ENCODE data around the gene TNF. TPM values are rescaled to one million over a fixed set of nuclear protein-coding genes. Genes with fewer than 3 reads are reported as not detected.

Gene TNF
- polyA plus RNA-seq, 3 donors, result 0.16 to 0.31 (median 0.19) TPM

GRCh38 chr6:31572041-31572911, 3.1 kb upstream of the TNF start, which contains the start of gene LTA:
Gene LTA (plus strand): TSS chr6:31572289. CDS start chr6:31572743, 454 bp downstream.
- no peak for DNase-seq (ENCODE audit: low read depth in 3 of 3, low spot score in 2 of 3)

- DNase-seq (ENCODE audit: low read depth in 3 of 3, low spot score in 2 of 3), result no peak
Observed at GRCh38 chr6:31573239-31574105, 1.9 kb upstream of the TNF start.

- DNase-seq (ENCODE audit: low read depth in 3 of 3, low spot score in 2 of 3), result no peak
Observed at GRCh38 chr6:31574106-31575061, 981 bp upstream of the TNF start.

- no peak for DNase-seq (ENCODE audit: low read depth in 3 of 3, low spot score in 2 of 3)
Observed at GRCh38 chr6:31575952-31576685, 754 bp downstream of the TNF start.

GRCh38 chr6:31576897-31577578, 1.7 kb downstream of the TNF start:
- no peak for DNase-seq (ENCODE audit: low read depth in 3 of 3, low spot score in 2 of 3)

GRCh38 chr6:31577579-31577966, 2.2 kb downstream of the TNF start:
- DNase-seq (ENCODE audit: low read depth in 3 of 3, low spot score in 2 of 3), result no peak

- no peak for DNase-seq (ENCODE audit: low read depth in 3 of 3, low spot score in 2 of 3)
Observed at GRCh38 chr6:31578184-31579118, 3.1 kb downstream of the TNF start.

- DNase-seq (ENCODE audit: low read depth in 3 of 3, low spot score in 2 of 3), result no peak
Observed at GRCh38 chr6:31579119-31579505, 3.7 kb downstream of the TNF start.

GRCh38 chr6:31579546-31580437, 4.4 kb downstream of the TNF start:
- no peak for DNase-seq (ENCODE audit: low read depth in 3 of 3, low spot score in 2 of 3)

GRCh38 chr6:31580438-31580740, 5.0 kb downstream of the TNF start:
- DNase-seq (ENCODE audit: low read depth in 3 of 3, low spot score in 2 of 3), result no peak

GRCh38 chr6:31580807-31581433, 5.6 kb downstream of the TNF start:
- peak; percentile 60 to 77 (median 66) for DNase-seq (ENCODE audit: low read depth in 3 of 3, low spot score in 2 of 3)

- no peak for DNase-seq (ENCODE audit: low read depth in 3 of 3, low spot score in 2 of 3)
Observed at GRCh38 chr6:31581434-31582229, 6.3 kb downstream of the TNF start.

- no peak for DNase-seq (ENCODE audit: low read depth in 3 of 3, low spot score in 2 of 3)
Observed at GRCh38 chr6:31582230-31582643, 6.9 kb downstream of the TNF start, which contains the start of gene LTB. Gene LTB (minus strand): TSS chr6:31582424. CDS start chr6:31582417, 7 bp downstream.

- DNase-seq (ENCODE audit: low read depth in 3 of 3, low spot score in 2 of 3), result no peak
Observed at GRCh38 chr6:31585491-31585890, 10.1 kb downstream of the TNF start.

GRCh38 chr6:31586008-31586407, 10.6 kb downstream of the TNF start, which contains the start of gene LST1:
Gene LST1 (plus strand): TSS chr6:31586277. CDS start chr6:31587300, 1,023 bp downstream.
- no peak for DNase-seq (ENCODE audit: low read depth in 3 of 3, low spot score in 2 of 3)
